HEK293 (cell line): ENCODE measurements around the gene DSC2.
A peak's percentile ranks its signal among the peaks of the same experiment; 100 is the strongest.
"Not testable (repeated sequence)": the region's sequence is repeated elsewhere in the genome, so short reads cannot be mapped to it uniquely, and the experiment has no call there.

ENCODE experiments used
- CTCF ChIA-PET: fragments of 350-600 bp; formaldehyde crosslinking; extraction: SDS; loops from one replicate; lab custom pipeline; 2021; ENCODE audit warnings: antibody characterized with exemption; lab: Yijun Ruan, JAX
- POLR2A ChIA-PET: fragments of 300-600 bp; formaldehyde crosslinking; extraction: SDS; loops from one replicate; lab custom pipeline; 2020; ENCODE audit warnings: antibody characterized with exemption, inconsistent platforms; lab: Yijun Ruan, JAX
- H3K27ac ChIP-seq: fragments of 200-500 bp; sonication (Bioruptor generic); 2 replicates; pipeline ENCODE4 v1.5.1; 2014; ENCODE audit warnings: low read depth, low read length, control low read depth, inconsistent platforms; ENCODE audit errors: extremely low read depth
- H3K36me3 ChIP-seq, 2 experiments: fragments of 200-500 bp in 1 of 2; sonication (Bioruptor generic) in 1 of 2; 1 replicate in 1 of 2; 2 replicates in 1 of 2; pipeline ENCODE4 v1.5.1; 2014 to 2017; ENCODE audit warnings: inconsistent platforms in 2 of 2, low read length in 2 of 2; ENCODE audit not compliant: control insufficient read depth in 2 of 2, insufficient read depth in 1 of 2
- H3K4me1 ChIP-seq: fragments of 200-500 bp; sonication (Bioruptor generic); 2 replicates; pipeline ENCODE4 v1.5.1; 2014; ENCODE audit warnings: mild to moderate bottlenecking, low read length, inconsistent platforms; ENCODE audit not compliant: control insufficient read depth, insufficient read depth
- H3K4me3 ChIP-seq: 2 replicates; pipeline ENCODE4 v1.5.1; 2011; ENCODE audit warnings: low read depth, mild to moderate bottlenecking, control low read depth, low read length, moderate library complexity
- H3K9me3 ChIP-seq: fragments of 200-500 bp; sonication (Bioruptor generic); 2 replicates; pipeline ENCODE4 v1.5.1; 2014; ENCODE audit warnings: low read depth, low read length, inconsistent platforms; ENCODE audit not compliant: control insufficient read depth, insufficient read depth
- BCL11B ChIP-seq: fragments of 450-650 bp; formaldehyde crosslinking; IDR thresholded peaks from 2 replicates; pipeline ENCODE4 v1.5.1; 2016; ENCODE audit warnings: low read depth, missing biosample characterization, missing genetic modification characterization
- GLI2 ChIP-seq: fragments of 450-650 bp; formaldehyde crosslinking; IDR thresholded peaks from 2 replicates; pipeline ENCODE4; 2017; ENCODE audit warnings: missing biosample characterization, missing genetic modification characterization, low read depth, borderline replicate concordance
- HOXC10 ChIP-seq: sonication (generic); formaldehyde crosslinking; IDR thresholded peaks from 2 replicates; pipeline ENCODE4 v1.8.1; 2023; ENCODE audit warnings: mild to moderate bottlenecking, missing genetic modification reagents
- IKZF3 ChIP-seq: fragments of 450-650 bp; IDR thresholded peaks from 2 replicates; pipeline ENCODE4 v1.5.0; 2018; ENCODE audit warnings: missing biosample characterization, mild to moderate bottlenecking, missing genetic modification characterization, moderate library complexity
- KLF16 ChIP-seq: fragments of 450-650 bp; formaldehyde crosslinking; IDR thresholded peaks from 2 replicates; pipeline ENCODE4 v1.5.1; 2017; ENCODE audit warnings: missing biosample characterization, missing genetic modification characterization
- KLF9 ChIP-seq: fragments of 450-650 bp; formaldehyde crosslinking; IDR thresholded peaks from 2 replicates; pipeline ENCODE4 v1.5.1; 2016; ENCODE audit warnings: missing biosample characterization, missing genetic modification characterization, low read depth
- YY2 ChIP-seq: fragments of 450-650 bp; formaldehyde crosslinking; IDR thresholded peaks from 2 replicates; pipeline ENCODE4 v1.5.1; 2016; ENCODE audit warnings: missing biosample characterization, missing genetic modification characterization
- ZNF138 ChIP-seq: fragments of 450-650 bp; formaldehyde crosslinking; IDR thresholded peaks from 2 replicates; pipeline ENCODE4 v1.5.1; 2016; ENCODE audit warnings: missing biosample characterization, missing genetic modification characterization, borderline replicate concordance
- ZNF175 ChIP-seq: fragments of 450-650 bp; formaldehyde crosslinking; IDR thresholded peaks from 2 replicates; pipeline ENCODE4 v1.5.1; 2016; ENCODE audit warnings: missing biosample characterization, missing genetic modification characterization
- ZNF2 ChIP-seq: fragments of 450-650 bp; formaldehyde crosslinking; IDR thresholded peaks from 2 replicates; pipeline ENCODE4 v1.5.1; 2016; ENCODE audit warnings: missing biosample characterization, missing genetic modification characterization
- ZNF292 ChIP-seq: fragments of 450-650 bp; formaldehyde crosslinking; IDR thresholded peaks from 2 replicates; pipeline ENCODE4 v1.5.1; 2016; ENCODE audit warnings: low read depth, missing biosample characterization, missing genetic modification characterization, borderline replicate concordance
- ZNF302 ChIP-seq: fragments of 450-650 bp; formaldehyde crosslinking; IDR thresholded peaks from 2 replicates; pipeline ENCODE4 v1.5.1; 2016; ENCODE audit warnings: missing biosample characterization, missing genetic modification characterization, low read depth
- ZNF37A ChIP-seq: fragments of 450-650 bp; IDR thresholded peaks from 2 replicates; pipeline ENCODE4 v1.5.1; 2018; ENCODE audit warnings: missing biosample characterization, missing genetic modification characterization
- ZNF394 ChIP-seq: fragments of 450-650 bp; formaldehyde crosslinking; IDR thresholded peaks from 2 replicates; pipeline ENCODE4 v1.5.1; 2016; ENCODE audit warnings: missing biosample characterization, missing genetic modification characterization, mild to moderate bottlenecking, moderate library complexity, borderline replicate concordance
- ZNF558 ChIP-seq: fragments of 450-650 bp; formaldehyde crosslinking; IDR thresholded peaks from 2 replicates; pipeline ENCODE4 v1.5.1; 2016; ENCODE audit warnings: missing biosample characterization, missing genetic modification characterization
- ZNF623 ChIP-seq: fragments of 450-650 bp; formaldehyde crosslinking; IDR thresholded peaks from 2 replicates; pipeline ENCODE4 v1.5.1; 2016; ENCODE audit warnings: missing biosample characterization, missing genetic modification characterization
- ZNF629 ChIP-seq: fragments of 450-650 bp; formaldehyde crosslinking; IDR thresholded peaks from 2 replicates; pipeline ENCODE4 v1.5.1; 2017; ENCODE audit warnings: missing biosample characterization, missing genetic modification characterization
- ZNF785 ChIP-seq: fragments of 450-650 bp; formaldehyde crosslinking; IDR thresholded peaks from 2 replicates; pipeline ENCODE4 v1.5.1; 2016; ENCODE audit warnings: missing biosample characterization, missing genetic modification characterization
- ZNF843 ChIP-seq: fragments of 450-650 bp; formaldehyde crosslinking; IDR thresholded peaks from 2 replicates; pipeline ENCODE4 v1.5.1; 2016; ENCODE audit warnings: missing biosample characterization, missing genetic modification characterization
- ZSCAN23 ChIP-seq: fragments of 450-650 bp; formaldehyde crosslinking; IDR thresholded peaks from 2 replicates; pipeline ENCODE4 v1.5.1; 2016; ENCODE audit warnings: missing biosample characterization, missing genetic modification characterization
- ZXDB ChIP-seq: fragments of 450-650 bp; formaldehyde crosslinking; IDR thresholded peaks from 2 replicates; pipeline ENCODE4 v1.5.1; 2016; ENCODE audit warnings: missing biosample characterization, missing genetic modification characterization
- TF ChIP-seq, protein P1 (sequence below): fragments of 450-650 bp; formaldehyde crosslinking; IDR thresholded peaks from 2 replicates; pipeline ENCODE4 v1.5.1; 2016; ENCODE audit warnings: missing biosample characterization, missing genetic modification characterization
- TF ChIP-seq, protein P2 (sequence below): fragments of 450-650 bp; formaldehyde crosslinking; IDR thresholded peaks from 2 replicates; pipeline ENCODE4 v1.5.1; 2017; ENCODE audit warnings: missing biosample characterization, missing genetic modification characterization
- TF ChIP-seq, protein P3 (sequence below): fragments of 450-650 bp; formaldehyde crosslinking; IDR thresholded peaks from 2 replicates; pipeline ENCODE4 v1.5.1; 2016; ENCODE audit warnings: missing biosample characterization, missing genetic modification characterization
- TF ChIP-seq, protein P4 (sequence below): fragments of 450-650 bp; formaldehyde crosslinking; IDR thresholded peaks from 2 replicates; pipeline ENCODE4 v1.5.1; 2016; ENCODE audit warnings: missing biosample characterization, missing genetic modification characterization
- TF ChIP-seq, protein P5 (sequence below): fragments of 450-650 bp; IDR thresholded peaks from 2 replicates; pipeline ENCODE4 v1.5.1; 2018; ENCODE audit warnings: missing biosample characterization, missing genetic modification characterization

The DSC2 gene

DNA sequence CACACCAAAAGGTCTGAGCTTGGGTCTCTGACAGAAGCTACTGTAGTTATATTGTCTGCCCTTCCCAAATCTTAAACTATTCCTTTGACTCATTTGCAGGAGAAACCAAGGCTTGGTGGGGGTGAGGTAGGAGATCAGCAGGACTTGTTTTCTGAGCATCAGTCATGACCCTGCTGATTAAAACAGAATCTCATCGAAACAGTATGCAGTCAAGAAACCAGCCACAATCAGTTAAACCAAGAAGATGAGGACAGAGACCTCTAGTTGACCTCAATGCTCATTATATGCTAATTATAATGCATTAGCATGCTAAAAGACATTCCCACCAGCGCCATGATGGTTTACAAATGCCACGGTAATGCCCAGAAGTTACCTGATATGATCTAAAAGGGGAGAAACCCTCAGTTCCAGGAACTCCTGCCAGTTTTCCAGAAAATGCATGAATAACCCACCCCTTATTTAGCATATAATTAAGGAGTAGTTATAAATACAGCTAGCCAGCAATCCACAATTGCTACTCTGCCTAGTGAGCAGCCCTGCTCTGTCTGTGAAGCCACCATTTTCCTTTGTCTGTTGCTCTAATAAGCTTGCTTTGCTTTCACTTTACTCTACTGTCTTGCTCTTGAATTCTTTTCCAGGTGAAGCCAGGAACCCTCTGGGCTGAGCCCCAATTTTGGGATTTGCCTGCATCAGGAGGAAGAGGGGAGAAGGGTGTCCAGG is 86.3 kb downstream of the DSC2 start:
- POLR2A ChIA-PET = no interaction called here
- H3K9me3 ChIP-seq = no peaks in the 10 kb centered on the region
- H3K4me3 ChIP-seq = no peak overlapping the region
- CTCF ChIA-PET = no interaction called here
- H3K4me1 ChIP-seq = no peaks in the 10 kb centered on the region
- TF ChIP-seq HOXC10 (CRISPR knock-in tag) (no peak), ZNF292 (tag by site-specific recombination) (no peak), ZNF302 (tag by site-specific recombination) (no peak), IKZF3 (no peak), ZNF785 (tag by site-specific recombination) (no peak), ZNF138 (tag by site-specific recombination) (no peak), ZXDB (tag by site-specific recombination) (no peak), ZNF175 (tag by site-specific recombination) (no peak), ZNF37A (tag by site-specific recombination) (no peak), ZNF623 (tag by site-specific recombination) (no peak)
- TF ChIP-seq, protein P1, sequence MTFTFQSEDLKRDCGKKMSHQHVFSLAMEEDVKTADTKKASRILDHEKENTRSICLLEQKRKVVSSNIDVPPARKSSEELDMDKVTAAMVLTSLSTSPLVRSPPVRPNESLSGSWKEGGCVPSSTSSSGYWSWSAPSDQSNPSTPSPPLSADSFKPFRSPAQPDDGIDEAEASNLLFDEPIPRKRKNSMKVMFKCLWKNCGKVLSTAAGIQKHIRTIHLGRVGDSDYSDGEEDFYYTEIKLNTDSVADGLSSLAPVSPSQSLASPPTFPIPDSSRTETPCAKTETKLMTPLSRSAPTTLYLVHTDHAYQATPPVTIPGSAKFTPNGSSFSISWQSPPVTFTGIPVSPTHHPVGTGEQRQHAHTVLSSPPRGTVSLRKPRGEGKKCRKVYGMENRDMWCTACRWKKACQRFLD (tag by site-specific recombination) = no peak
- TF ChIP-seq, protein P2, sequence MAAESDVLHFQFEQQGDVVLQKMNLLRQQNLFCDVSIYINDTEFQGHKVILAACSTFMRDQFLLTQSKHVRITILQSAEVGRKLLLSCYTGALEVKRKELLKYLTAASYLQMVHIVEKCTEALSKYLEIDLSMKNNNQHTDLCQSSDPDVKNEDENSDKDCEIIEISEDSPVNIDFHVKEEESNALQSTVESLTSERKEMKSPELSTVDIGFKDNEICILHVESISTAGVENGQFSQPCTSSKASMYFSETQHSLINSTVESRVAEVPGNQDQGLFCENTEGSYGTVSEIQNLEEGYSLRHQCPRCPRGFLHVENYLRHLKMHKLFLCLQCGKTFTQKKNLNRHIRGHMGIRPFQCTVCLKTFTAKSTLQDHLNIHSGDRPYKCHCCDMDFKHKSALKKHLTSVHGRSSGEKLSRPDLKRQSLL = no peak
- peaks cover 8 to 36% of the 10 kb centered on the region in 2 experiments for H3K36me3 ChIP-seq
- H3K27ac ChIP-seq = no peak overlapping the region

DNA sequence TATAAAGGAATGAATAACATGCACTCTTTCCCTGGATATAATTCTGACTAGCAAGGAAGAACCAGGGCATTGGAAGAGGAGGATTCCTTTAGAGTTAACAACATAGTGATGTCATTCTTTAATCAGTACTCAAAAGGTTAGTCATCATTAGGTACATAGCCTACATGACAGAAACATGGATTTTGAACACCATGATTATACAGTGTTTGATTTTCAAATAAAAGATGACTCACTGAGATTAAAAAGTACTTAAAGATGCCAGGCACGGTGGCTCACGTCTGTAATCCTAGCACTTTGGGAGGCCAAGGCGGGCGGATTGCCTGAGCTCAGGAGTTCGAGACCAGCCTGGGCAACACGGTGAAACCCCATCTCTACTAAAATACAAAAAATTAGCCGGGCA is 90.8 kb downstream of the DSC2 start:
- POLR2A ChIA-PET, H3K4me1 ChIP-seq, H3K36me3 ChIP-seq, H3K9me3 ChIP-seq, H3K27ac ChIP-seq, H3K4me3 ChIP-seq: not testable (repeated sequence)
- CTCF ChIA-PET = interaction anchor here (0.6 to 1.1 kb wide), 2 partner anchors 22 to 666 kb away, joined by 3 read pairs; no protein-coding TSS in a partner anchor
- TF ChIP-seq ZNF394 (tag by site-specific recombination) (peak; percentile 16; the same call in 1 of the 2 replicates), ZNF2 (peak; percentile 72; the same call in 1 of the 2 replicates), BCL11B (0 out of 2 replicates have a peak, but pooled peaks have one; percentile 46), ZNF629 (tag by site-specific recombination) (peak; percentile 96), GLI2 (tag by site-specific recombination) (peak; percentile 65; the same call in 1 of the 2 replicates), YY2 (tag by site-specific recombination) (peak; percentile 64), ZNF843 (tag by site-specific recombination) (peak; percentile 95), ZSCAN23 (tag by site-specific recombination) (0 out of 2 replicates have a peak, but pooled peaks have one; percentile 19), ZNF558 (tag by site-specific recombination) (peak; percentile 75), KLF9 (tag by site-specific recombination) (peak; percentile 36; the same call in 1 of the 2 replicates), KLF16 (tag by site-specific recombination) (peak; percentile 85)
- TF ChIP-seq, protein P3, sequence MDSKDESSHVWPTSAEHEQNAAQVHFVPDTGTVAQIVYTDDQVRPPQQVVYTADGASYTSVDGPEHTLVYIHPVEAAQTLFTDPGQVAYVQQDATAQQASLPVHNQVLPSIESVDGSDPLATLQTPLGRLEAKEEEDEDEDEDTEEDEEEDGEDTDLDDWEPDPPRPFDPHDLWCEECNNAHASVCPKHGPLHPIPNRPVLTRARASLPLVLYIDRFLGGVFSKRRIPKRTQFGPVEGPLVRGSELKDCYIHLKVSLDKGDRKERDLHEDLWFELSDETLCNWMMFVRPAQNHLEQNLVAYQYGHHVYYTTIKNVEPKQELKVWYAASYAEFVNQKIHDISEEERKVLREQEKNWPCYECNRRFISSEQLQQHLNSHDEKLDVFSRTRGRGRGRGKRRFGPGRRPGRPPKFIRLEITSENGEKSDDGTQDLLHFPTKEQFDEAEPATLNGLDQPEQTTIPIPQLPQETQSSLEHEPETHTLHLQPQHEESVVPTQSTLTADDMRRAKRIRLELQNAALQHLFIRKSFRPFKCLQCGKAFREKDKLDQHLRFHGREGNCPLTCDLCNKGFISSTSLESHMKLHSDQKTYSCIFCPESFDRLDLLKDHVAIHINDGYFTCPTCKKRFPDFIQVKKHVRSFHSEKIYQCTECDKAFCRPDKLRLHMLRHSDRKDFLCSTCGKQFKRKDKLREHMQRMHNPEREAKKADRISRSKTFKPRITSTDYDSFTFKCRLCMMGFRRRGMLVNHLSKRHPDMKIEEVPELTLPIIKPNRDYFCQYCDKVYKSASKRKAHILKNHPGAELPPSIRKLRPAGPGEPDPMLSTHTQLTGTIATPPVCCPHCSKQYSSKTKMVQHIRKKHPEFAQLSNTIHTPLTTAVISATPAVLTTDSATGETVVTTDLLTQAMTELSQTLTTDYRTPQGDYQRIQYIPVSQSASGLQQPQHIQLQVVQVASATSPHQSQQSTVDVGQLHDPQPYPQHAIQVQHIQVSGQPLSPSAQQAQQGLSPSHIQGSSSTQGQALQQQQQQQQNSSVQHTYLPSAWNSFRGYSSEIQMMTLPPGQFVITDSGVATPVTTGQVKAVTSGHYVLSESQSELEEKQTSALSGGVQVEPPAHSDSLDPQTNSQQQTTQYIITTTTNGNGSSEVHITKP (tag by site-specific recombination) = peak; percentile 63
- TF ChIP-seq, protein P4, sequence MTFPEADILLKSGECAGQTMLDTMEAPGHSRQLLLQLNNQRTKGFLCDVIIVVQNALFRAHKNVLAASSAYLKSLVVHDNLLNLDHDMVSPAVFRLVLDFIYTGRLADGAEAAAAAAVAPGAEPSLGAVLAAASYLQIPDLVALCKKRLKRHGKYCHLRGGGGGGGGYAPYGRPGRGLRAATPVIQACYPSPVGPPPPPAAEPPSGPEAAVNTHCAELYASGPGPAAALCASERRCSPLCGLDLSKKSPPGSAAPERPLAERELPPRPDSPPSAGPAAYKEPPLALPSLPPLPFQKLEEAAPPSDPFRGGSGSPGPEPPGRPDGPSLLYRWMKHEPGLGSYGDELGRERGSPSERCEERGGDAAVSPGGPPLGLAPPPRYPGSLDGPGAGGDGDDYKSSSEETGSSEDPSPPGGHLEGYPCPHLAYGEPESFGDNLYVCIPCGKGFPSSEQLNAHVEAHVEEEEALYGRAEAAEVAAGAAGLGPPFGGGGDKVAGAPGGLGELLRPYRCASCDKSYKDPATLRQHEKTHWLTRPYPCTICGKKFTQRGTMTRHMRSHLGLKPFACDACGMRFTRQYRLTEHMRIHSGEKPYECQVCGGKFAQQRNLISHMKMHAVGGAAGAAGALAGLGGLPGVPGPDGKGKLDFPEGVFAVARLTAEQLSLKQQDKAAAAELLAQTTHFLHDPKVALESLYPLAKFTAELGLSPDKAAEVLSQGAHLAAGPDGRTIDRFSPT = peak; percentile 95
- TF ChIP-seq, protein P5, sequence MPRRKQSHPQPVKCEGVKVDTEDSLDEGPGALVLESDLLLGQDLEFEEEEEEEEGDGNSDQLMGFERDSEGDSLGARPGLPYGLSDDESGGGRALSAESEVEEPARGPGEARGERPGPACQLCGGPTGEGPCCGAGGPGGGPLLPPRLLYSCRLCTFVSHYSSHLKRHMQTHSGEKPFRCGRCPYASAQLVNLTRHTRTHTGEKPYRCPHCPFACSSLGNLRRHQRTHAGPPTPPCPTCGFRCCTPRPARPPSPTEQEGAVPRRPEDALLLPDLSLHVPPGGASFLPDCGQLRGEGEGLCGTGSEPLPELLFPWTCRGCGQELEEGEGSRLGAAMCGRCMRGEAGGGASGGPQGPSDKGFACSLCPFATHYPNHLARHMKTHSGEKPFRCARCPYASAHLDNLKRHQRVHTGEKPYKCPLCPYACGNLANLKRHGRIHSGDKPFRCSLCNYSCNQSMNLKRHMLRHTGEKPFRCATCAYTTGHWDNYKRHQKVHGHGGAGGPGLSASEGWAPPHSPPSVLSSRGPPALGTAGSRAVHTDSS (tag by site-specific recombination) = peak; percentile 58
